IMR-90 (cell line): ENCODE results near the gene LOX. TPM values are rescaled to one million over a fixed set of nuclear protein-coding genes. Genes with fewer than 3 reads are reported as not detected.

Experiments used
- CTCF ChIP-seq: conservative IDR thresholded peaks from 2 replicates; pipeline ENCODE4 v1.5.1; 2012; ENCODE audit warnings: mild to moderate bottlenecking, low read depth, low read length, improper control_type of control experiment
- RCOR1 ChIP-seq: IDR thresholded peaks from 2 replicates; pipeline ENCODE4 v1.6.1; 2012; ENCODE audit warnings: mild to moderate bottlenecking, low read length, improper control_type of control experiment; ENCODE audit not compliant: insufficient replicate concordance
- SMC3 ChIP-seq: fragments of 150-350 bp; IDR thresholded peaks from 2 replicates; pipeline ENCODE4 v1.6.1; 2016; ENCODE audit warnings: low read depth, mild to moderate bottlenecking, antibody characterized with exemption, low read length, moderate library complexity
- polyA plus RNA-seq, 3 experiments: library from polyadenylated mRNA; depleted of rRNA; stranded (reverse); fragments of >200 nt; gene quantifications; 2 replicates each; pipeline ENCODE4 v1.2.3, GENCODE V29; 2012; ENCODE audit warnings: low replicate concordance in 1 of 3
- total RNA-seq: library from RNA; depleted of rRNA; stranded (reverse); fragments of >200 nt; gene quantifications from 2 replicates; pipeline ENCODE4 v1.2.3, GENCODE V29; 2012

The LOX gene
- total and polyA plus RNA-seq, 2 of the 4 experiments (the other 2 are of a cell fraction): 277 to 662 TPM

GRCh38 chr5:122093415-122094180 is 15.5 kb upstream of the LOX start (continued):
- TF ChIP-seq CTCF (no peak), SMC3 (no peak), RCOR1 (no peak)
